Middle frontal gyrus (tissue), 1 donor: ENCODE measurements around the gene C3orf62.
A peak's percentile ranks its signal among the peaks of the same experiment; 100 is the strongest.

ENCODE experiments used
- DNase-seq: peaks from one replicate; pipeline ENCODE4 v3.0.0-alpha.2; 2015; ENCODE audit warnings: low spot score; ENCODE audit errors: extremely low spot score

Gene C3orf62

GRCh38 chr3:49276475-49277382 lies at the start of gene C3orf62:
Gene C3orf62, minus strand, starts transcription at chr3:49277232. Its CDS starts 360 bp downstream, at chr3:49276872.
- peak; percentile 55 for DNase-seq

- no peak for DNase-seq
Observed at GRCh38 chr3:49324768-49325167, 47.7 kb upstream of the C3orf62 start.

- DNase-seq = no peak
Observed at GRCh38 chr3:49316696-49317457, 39.8 kb upstream of the C3orf62 start.

- DNase-seq = no peak
Observed at GRCh38 chr3:49313896-49314688, 37.1 kb upstream of the C3orf62 start.

GRCh38 chr3:49311283-49311682 lies 34.3 kb upstream of the C3orf62 start:
- no peak for DNase-seq

GRCh38 chr3:49310677-49311076 lies 33.6 kb upstream of the C3orf62 start:
- no peak for DNase-seq

GRCh38 chr3:49305608-49306007 lies 28.6 kb upstream of the C3orf62 start:
- no peak for DNase-seq

- DNase-seq = no peak
Observed at GRCh38 chr3:49302613-49303012, 25.6 kb upstream of the C3orf62 start.

- DNase-seq = no peak
Observed at GRCh38 chr3:49300595-49300994, 23.6 kb upstream of the C3orf62 start.

GRCh38 chr3:49298511-49298910 lies 21.5 kb upstream of the C3orf62 start:
- no peak for DNase-seq

GRCh38 chr3:49296781-49297411 lies 19.9 kb upstream of the C3orf62 start:
- no peak for DNase-seq

- DNase-seq = no peak
Observed at GRCh38 chr3:49295489-49296058, 18.5 kb upstream of the C3orf62 start.

- no peak for DNase-seq
Observed at GRCh38 chr3:49294343-49294742, 17.3 kb upstream of the C3orf62 start.

GRCh38 chr3:49283997-49284396 lies 7.0 kb upstream of the C3orf62 start:
- no peak for DNase-seq

GRCh38 chr3:49279376-49279775 lies 2.3 kb upstream of the C3orf62 start:
- no peak for DNase-seq

GRCh38 chr3:49278548-49278947 lies 1.5 kb upstream of the C3orf62 start:
- no peak for DNase-seq

- DNase-seq = no peak
Observed at GRCh38 chr3:49277383-49277775, 347 bp upstream of the C3orf62 start.

GRCh38 chr3:49273825-49274532 lies 3.1 kb downstream of the C3orf62 start:
- DNase-seq = no peak

GRCh38 chr3:49271047-49271446 lies 6.0 kb downstream of the C3orf62 start:
- no peak for DNase-seq

GRCh38 chr3:49270156-49270500 lies 6.9 kb downstream of the C3orf62 start:
- DNase-seq = no peak
